Immature natural killer cell (primary cell): ENCODE results near the gene STXBP5L. TPM values are rescaled to one million over a fixed set of nuclear protein-coding genes. Genes with fewer than 3 reads are reported as not detected.
"Not testable (repeated sequence)": the region's sequence is repeated elsewhere in the genome, so short reads cannot be mapped to it uniquely, and the experiment has no call there.

Source experiments
- DNase-seq, 3 donors: peaks; one replicate each; pipeline ENCODE4 v3.0.0; 2022; ENCODE audit warnings: mixed read lengths in 1 of 3
- H3K27ac Mint-ChIP-seq, 6 donors: one replicate each; pipeline ENCODE4 v1.8.0; 2020; ENCODE audit warnings: mixed read lengths in 6 of 6, mild to moderate bottlenecking in 5 of 6, inconsistent platforms in 4 of 6, moderate library complexity in 3 of 6
- H3K27me3 Mint-ChIP-seq, 3 donors: one replicate each; pipeline ENCODE4 v1.8.0; 2020 to 2021; ENCODE audit warnings: low read depth in 3 of 3, mild to moderate bottlenecking in 3 of 3, mixed read lengths in 3 of 3, moderate library complexity in 3 of 3, inconsistent platforms in 1 of 3
- H3K36me3 Mint-ChIP-seq, 3 donors: one replicate each; pipeline ENCODE4 v1.8.0; 2020; ENCODE audit warnings: mixed read lengths in 3 of 3, inconsistent platforms in 2 of 3, mild to moderate bottlenecking in 2 of 3
- H3K4me1 Mint-ChIP-seq, 2 donors: one replicate each; pipeline ENCODE4 v1.8.0; 2020; ENCODE audit warnings: inconsistent platforms in 2 of 2, mild to moderate bottlenecking in 2 of 2, mixed read lengths in 2 of 2, moderate library complexity in 1 of 2
- H3K4me3 Mint-ChIP-seq, 5 donors: one replicate each; pipeline ENCODE4 v1.8.0; 2020; ENCODE audit warnings: mild to moderate bottlenecking in 5 of 5, mixed read lengths in 5 of 5, inconsistent platforms in 3 of 5, moderate library complexity in 3 of 5
- H3K9me3 Mint-ChIP-seq, 6 donors: one replicate each; pipeline ENCODE4 v1.8.0; 2020; ENCODE audit warnings: mild to moderate bottlenecking in 6 of 6, mixed read lengths in 6 of 6, inconsistent platforms in 4 of 6, moderate library complexity in 3 of 6
- polyA plus RNA-seq, 3 donors: library from polyadenylated mRNA; unstranded; fragments of 300-500 nt; fragmentation: Illumina TruSeq; gene quantifications; one replicate each; pipeline ENCODE4 v1.2.3, GENCODE V29; 2021

Gene STXBP5L
- polyA plus RNA-seq, 3 donors from 2014 or later = not detected

GRCh38 chr3:121190626-121191025 lies 282.6 kb downstream of the STXBP5L start:
- not testable (repeated sequence) for H3K36me3 Mint-ChIP-seq, H3K27ac Mint-ChIP-seq, H3K4me1 Mint-ChIP-seq, DNase-seq, H3K27me3 Mint-ChIP-seq, H3K4me3 Mint-ChIP-seq
- H3K9me3 Mint-ChIP-seq = peaks cover 13 to 43% (median 26%) of the 10 kb centered on the region in 6 donors

DNA sequence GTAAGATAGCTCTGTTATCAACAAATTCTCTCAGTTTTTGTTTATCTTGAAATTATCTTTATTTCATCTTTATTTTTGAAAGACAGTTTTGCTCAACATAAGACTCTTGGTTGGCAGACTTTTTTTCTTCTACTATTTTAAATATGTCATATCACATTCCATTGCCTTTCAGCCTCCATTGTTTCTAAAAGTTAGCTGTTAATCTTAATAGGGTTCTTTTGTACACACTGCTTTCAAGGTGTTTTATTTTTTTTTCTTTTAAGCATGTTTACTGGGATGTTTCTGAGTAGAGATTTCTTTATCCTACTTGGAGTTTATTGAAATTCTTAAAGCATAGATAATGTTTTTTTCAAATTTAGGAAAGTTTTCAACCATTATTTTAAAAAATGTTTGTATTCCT lies 294.6 kb downstream of the STXBP5L start:
- H3K4me3 Mint-ChIP-seq = no peak overlapping the region
- no peaks in the 10 kb centered on the region for H3K36me3 Mint-ChIP-seq
- no peak for DNase-seq
- H3K27me3 Mint-ChIP-seq = no peaks in the 10 kb centered on the region
- no peak overlapping the region for H3K27ac Mint-ChIP-seq
- peaks cover 10 to 36% (median 29%) of the 10 kb centered on the region in 6 donors for H3K9me3 Mint-ChIP-seq
- no peaks in the 10 kb centered on the region for H3K4me1 Mint-ChIP-seq

- no peak overlapping the region for H3K4me3 Mint-ChIP-seq
These were observed 315.1 kb downstream of the STXBP5L start for GRCh38 chr3:121223116-121223515.

DNA sequence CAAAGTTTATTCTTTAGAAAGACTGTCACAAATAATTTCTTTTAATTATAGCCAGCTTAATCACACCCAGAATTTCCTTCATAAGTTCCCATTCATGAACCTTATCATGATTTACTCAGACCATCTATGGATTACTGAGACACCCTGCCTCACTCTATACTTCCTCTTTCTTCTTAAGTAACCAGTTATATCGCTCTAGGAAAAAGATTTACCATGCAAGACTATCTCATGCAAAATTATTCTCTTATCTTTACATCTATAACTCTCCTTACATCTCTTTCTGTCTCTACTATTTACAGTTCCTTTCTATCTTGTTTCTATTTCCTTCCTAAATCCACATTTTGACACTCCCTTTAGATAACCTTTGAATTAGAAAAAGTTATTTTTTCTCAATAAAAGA lies 321.0 kb downstream of the STXBP5L start:
- Mint-ChIP-seq H3K4me3 (no peak overlapping the region), H3K27ac (no peak overlapping the region), H3K36me3 (no peaks in the 10 kb centered on the region), H3K4me1 (no peaks in the 10 kb centered on the region), H3K9me3 (peaks cover 0 to 10% (median 5%) of the 10 kb centered on the region in 6 donors), H3K27me3 (peaks cover 0 to 2% (median 0%) of the 10 kb centered on the region in 3 donors)
- DNase-seq = no peak

More at GRCh38 chr3:121223116-121223515, 315.1 kb downstream of the STXBP5L start:
- Mint-ChIP-seq H3K9me3 (peaks cover 0 to 6% (median 3%) of the 10 kb centered on the region in 6 donors), H3K4me1 (no peaks in the 10 kb centered on the region), H3K36me3 (no peaks in the 10 kb centered on the region), H3K27ac (no peak overlapping the region), H3K27me3 (no peaks in the 10 kb centered on the region)
- no peak for DNase-seq

GRCh38 chr3:121230194-121230593 lies 322.2 kb downstream of the STXBP5L start:
- not testable (repeated sequence) for H3K4me3 Mint-ChIP-seq, H3K4me1 Mint-ChIP-seq, H3K27me3 Mint-ChIP-seq, H3K36me3 Mint-ChIP-seq, DNase-seq, H3K27ac Mint-ChIP-seq, H3K9me3 Mint-ChIP-seq

- no peaks in the 10 kb centered on the region for H3K36me3 Mint-ChIP-seq
- peaks cover 0 to 6% (median under 1%) of the 10 kb centered on the region in 6 donors for H3K9me3 Mint-ChIP-seq
- DNase-seq = no peak
- H3K27ac Mint-ChIP-seq = no peak overlapping the region
- no peaks in the 10 kb centered on the region for H3K4me1 Mint-ChIP-seq
- no peak overlapping the region for H3K4me3 Mint-ChIP-seq
- H3K27me3 Mint-ChIP-seq = peaks cover 0 to 2% (median 0%) of the 10 kb centered on the region in 3 donors
These were observed 323.9 kb downstream of the STXBP5L start for GRCh38 chr3:121231872-121232271.

DNA sequence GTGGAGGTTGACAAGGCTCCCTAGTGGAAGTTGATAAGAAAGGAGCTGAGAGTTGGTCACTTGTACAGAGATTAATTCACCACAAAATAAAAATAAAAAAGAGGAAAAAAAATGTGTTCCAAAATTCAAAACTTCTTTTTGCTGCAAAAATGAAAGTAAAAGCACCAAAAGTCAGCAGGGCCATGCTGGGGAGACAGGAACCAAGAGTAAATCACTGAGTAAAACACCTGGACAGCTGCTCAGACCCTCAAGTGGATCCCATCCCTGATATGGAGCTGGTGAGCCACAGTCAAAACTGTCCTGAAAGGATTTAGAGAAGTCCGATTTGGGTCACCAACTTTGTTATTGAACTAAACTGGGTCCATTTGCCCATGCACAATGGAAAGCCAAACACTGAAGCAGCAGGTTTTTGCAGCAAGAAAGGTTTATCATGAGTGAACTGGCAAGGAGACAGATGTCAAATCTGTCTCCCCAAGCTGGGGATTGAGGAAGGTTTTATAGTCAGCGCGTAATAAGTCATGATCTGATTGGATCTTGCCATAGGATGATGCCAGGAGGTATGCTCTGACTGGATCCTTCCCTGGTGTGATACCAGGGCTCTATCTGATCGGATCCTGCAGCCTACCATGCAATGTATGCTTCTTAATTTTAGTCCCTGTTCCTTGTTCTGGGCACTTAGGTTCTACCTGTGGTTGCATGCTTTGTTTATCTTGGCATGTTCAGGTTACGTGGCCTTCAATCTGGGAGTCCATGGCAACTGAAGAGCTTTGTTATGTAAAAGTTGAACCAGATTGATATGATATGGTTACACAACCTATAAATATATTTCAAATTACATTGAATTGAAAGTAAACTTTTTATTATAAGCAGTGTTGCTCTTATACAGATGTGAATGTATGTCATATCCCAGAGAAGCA lies 324.6 kb downstream of the STXBP5L start:
- Mint-ChIP-seq H3K9me3 (peaks cover 0 to 7% (median 2%) of the 10 kb centered on the region in 6 donors), H3K27me3 (peaks cover 0 to 2% (median 0%) of the 10 kb centered on the region in 3 donors), H3K4me1 (no peaks in the 10 kb centered on the region), H3K4me3 (no peak overlapping the region), H3K36me3 (no peaks in the 10 kb centered on the region), H3K27ac (no peak overlapping the region)
- DNase-seq = no peak

GRCh38 chr3:121243208-121243607 lies 335.2 kb downstream of the STXBP5L start:
- Mint-ChIP-seq H3K4me3 (no peak overlapping the region), H3K9me3 (peaks cover 0 to 7% (median 3%) of the 10 kb centered on the region in 6 donors), H3K27me3 (peaks cover 0 to 1% (median 0%) of the 10 kb centered on the region in 3 donors), H3K27ac (no peak overlapping the region), H3K36me3 (no peaks in the 10 kb centered on the region), H3K4me1 (no peaks in the 10 kb centered on the region)
- no peak for DNase-seq

GRCh38 chr3:121252676-121253075 lies 344.7 kb downstream of the STXBP5L start:
- Mint-ChIP-seq H3K27ac (no peak overlapping the region), H3K36me3 (no peaks in the 10 kb centered on the region), H3K27me3 (peaks cover 0 to 1% (median 0%) of the 10 kb centered on the region in 3 donors), H3K4me1 (no peaks in the 10 kb centered on the region), H3K9me3 (peaks cover 8 to 16% (median 14%) of the 10 kb centered on the region in 6 donors), H3K4me3 (no peak overlapping the region)
- DNase-seq = no peak

DNA sequence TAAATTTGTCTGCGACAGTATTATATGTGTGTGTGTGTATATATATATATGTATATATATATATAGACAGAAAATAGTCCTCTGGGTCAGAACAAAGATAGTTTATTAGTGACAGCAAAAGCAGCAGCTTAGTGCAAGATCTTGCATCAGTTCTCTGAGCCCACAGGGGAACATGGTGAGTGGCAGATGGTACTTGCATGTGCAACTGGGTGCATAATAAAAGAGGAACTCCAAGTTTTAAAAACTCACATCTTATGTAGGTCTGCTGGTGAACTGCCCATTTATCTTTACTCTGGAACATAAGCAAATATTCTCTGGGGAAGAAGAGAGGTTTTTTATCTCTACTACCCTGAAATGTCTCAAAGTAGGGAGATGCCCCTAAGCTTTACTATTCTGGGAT lies 361.4 kb downstream of the STXBP5L start:
- H3K36me3 Mint-ChIP-seq = no peaks in the 10 kb centered on the region
- no peak for DNase-seq
- H3K4me1 Mint-ChIP-seq = no peaks in the 10 kb centered on the region
- no peak overlapping the region for H3K27ac Mint-ChIP-seq
- H3K27me3 Mint-ChIP-seq = peaks cover 0 to 2% (median 0%) of the 10 kb centered on the region in 3 donors
- H3K9me3 Mint-ChIP-seq = peaks cover 2 to 36% (median 19%) of the 10 kb centered on the region in 6 donors
- no peak overlapping the region for H3K4me3 Mint-ChIP-seq

DNA sequence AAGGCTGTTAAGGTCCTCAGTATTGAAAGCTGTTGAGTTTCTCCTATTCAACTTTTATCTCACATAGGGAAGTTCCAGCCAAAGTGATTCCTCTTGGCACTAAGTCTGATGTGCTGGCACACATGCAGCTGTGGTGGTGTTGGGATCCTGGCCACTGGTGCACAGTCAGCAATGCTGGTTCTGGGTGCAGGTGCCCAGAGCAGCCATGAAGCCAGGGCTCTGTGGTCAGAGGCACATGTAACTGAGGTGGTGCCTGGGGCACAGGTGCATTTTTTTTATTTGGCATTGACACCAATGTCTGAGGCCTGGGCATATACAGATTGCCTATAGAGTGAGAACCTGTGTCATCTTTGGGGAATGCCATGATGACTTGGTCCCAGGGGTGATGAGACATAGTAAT lies 366.4 kb downstream of the STXBP5L start:
- Mint-ChIP-seq H3K4me3 (no peak overlapping the region), H3K4me1 (no peaks in the 10 kb centered on the region), H3K27ac (no peak overlapping the region), H3K36me3 (no peaks in the 10 kb centered on the region), H3K27me3 (peaks cover 0 to 4% (median 2%) of the 10 kb centered on the region in 3 donors), H3K9me3 (peaks cover 4 to 53% (median 15%) of the 10 kb centered on the region in 6 donors)
- DNase-seq = no peak

DNA sequence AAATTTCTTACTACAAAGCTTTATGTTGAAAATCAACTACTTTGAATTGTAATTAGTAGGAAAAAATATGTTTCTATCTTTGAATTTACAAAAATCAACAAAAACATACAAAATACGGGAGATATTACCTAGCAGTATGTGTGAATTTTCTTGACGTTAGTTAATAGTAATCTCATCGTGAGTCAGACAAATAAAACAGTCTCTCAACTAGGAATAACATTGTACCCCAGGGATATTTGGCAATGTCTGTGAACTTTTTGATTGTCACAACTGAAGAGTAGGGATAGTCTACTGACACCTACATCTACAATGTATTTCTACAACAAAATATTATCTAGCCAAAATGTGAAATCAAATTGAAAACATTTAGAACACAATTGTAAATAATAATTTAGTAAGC lies 387.4 kb downstream of the STXBP5L start:
- Mint-ChIP-seq H3K4me3 (no peak overlapping the region), H3K4me1 (no peaks in the 10 kb centered on the region), H3K27ac (no peak overlapping the region), H3K27me3 (peaks cover 0 to 1% (median 0%) of the 10 kb centered on the region in 3 donors), H3K36me3 (peaks cover 0 to 4% (median 0%) of the 10 kb centered on the region in 3 donors), H3K9me3 (peaks cover 4 to 15% (median 9%) of the 10 kb centered on the region in 6 donors)
- DNase-seq = no peak

DNA sequence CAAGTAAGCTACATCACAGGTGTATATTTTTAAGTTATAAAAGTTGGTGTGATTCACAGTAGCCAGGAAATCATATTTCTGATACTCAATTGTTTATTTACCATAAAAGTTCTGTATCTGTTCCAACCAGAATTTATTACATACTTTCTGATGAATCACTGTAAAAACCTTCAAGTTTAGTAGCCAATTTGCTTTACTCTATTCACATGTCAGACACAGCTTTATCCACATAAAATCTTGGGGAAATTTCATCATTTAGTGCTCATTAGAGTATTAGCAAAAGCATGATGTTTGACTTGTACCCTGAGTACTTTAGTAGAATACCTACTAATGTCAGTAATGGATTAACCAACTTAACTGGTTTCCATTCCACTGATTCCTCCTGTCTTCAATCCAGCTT lies 388.0 kb downstream of the STXBP5L start:
- DNase-seq = no peak
- Mint-ChIP-seq H3K4me1 (no peaks in the 10 kb centered on the region), H3K36me3 (peaks cover 0 to 4% (median 0%) of the 10 kb centered on the region in 3 donors), H3K4me3 (no peak overlapping the region), H3K27ac (no peak overlapping the region), H3K9me3 (peaks cover 4 to 12% (median 7%) of the 10 kb centered on the region in 6 donors), H3K27me3 (no peaks in the 10 kb centered on the region)

GRCh38 chr3:121324320-121324719 lies 416.3 kb downstream of the STXBP5L start:
- Mint-ChIP-seq H3K9me3 (peaks cover 0 to 7% (median 0%) of the 10 kb centered on the region in 6 donors), H3K4me1 (no peaks in the 10 kb centered on the region), H3K27me3 (peaks cover 0 to 2% (median 0%) of the 10 kb centered on the region in 3 donors), H3K27ac (no peak overlapping the region), H3K4me3 (no peak overlapping the region), H3K36me3 (no peaks in the 10 kb centered on the region)
- DNase-seq = no peak
